Measurements from ENCODE around the gene SMC4. TPM values are rescaled to one million over a fixed set of nuclear protein-coding genes. Genes with fewer than 3 reads are reported as not detected.
A peak's percentile ranks its signal among the peaks of the same experiment; 100 is the strongest.

The SMC4 gene
- total RNA-seq, 1 donor from 2014 or later: 34.1 TPM

DNA sequence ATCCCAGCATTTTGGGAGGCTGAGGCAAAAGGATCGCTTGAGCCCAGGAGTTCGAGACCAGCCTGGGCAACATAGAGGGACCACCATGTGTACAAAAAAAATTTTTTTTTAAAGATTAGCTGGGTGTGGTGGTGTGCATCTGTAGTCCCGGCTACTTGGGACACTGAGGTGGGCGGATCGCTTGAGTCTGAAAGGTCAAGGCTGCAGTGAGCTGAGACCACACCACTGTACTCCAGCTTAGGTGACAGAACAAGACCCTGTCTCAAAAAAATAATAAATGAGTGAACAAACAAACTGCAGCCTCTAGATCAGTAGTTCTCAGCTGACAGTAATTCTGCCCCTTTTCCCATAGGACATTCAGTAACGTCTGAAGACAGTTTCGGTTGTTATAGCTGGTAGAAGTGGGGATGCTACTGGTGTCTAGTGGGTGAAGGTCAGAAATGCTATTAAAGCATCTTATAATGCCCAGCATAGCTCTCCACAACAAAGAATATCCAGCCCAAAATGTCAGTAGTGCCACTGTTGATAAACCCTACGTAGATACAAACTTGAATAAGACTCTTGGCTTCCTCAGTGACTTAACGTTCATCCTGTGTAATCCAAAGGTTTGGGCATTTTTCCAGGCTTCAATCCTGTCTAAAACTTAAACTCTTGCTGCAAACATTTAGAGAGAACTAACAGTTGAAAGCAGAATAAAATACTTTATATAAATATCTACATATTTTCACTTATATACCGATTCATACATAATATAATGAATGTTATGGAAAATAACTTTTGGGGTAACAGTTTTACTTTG, 10.6 kb downstream of the SMC4 start:
- no peaks in the 10 kb centered on the region for H3K9me3 Mint-ChIP-seq (ENCODE audit: unreplicated experiment)
- DNase-seq (ENCODE audit: low read depth) (no peak), FAIRE-seq (no peak)
- no peak overlapping the region for H3K4me3 Mint-ChIP-seq (ENCODE audit: unreplicated experiment)
- H3K27me3 Mint-ChIP-seq (ENCODE audit: low read depth, unreplicated experiment): no peaks in the 10 kb centered on the region
- H4K20me1 ChIP-seq (ENCODE audit: insufficient read depth, low read length): no peaks in the 10 kb centered on the region
- H3K79me2 ChIP-seq (ENCODE audit: insufficient read depth, low read length): peaks cover 90% of the 10 kb centered on the region
- H3K27me3 ChIP-seq (ENCODE audit: insufficient read depth, low read length): no peaks in the 10 kb centered on the region
- H3K27ac Mint-ChIP-seq (ENCODE audit: unreplicated experiment): no peak overlapping the region
- H3K27ac ChIP-seq (ENCODE audit: low read depth, low read length): no peak overlapping the region
- H2AFZ ChIP-seq (ENCODE audit: low read depth, low read length): no peak overlapping the region
- no peak overlapping the region for H3K4me3 ChIP-seq (ENCODE audit: insufficient read depth, low read depth, low read length)
- TF ChIP-seq, protein P1, sequence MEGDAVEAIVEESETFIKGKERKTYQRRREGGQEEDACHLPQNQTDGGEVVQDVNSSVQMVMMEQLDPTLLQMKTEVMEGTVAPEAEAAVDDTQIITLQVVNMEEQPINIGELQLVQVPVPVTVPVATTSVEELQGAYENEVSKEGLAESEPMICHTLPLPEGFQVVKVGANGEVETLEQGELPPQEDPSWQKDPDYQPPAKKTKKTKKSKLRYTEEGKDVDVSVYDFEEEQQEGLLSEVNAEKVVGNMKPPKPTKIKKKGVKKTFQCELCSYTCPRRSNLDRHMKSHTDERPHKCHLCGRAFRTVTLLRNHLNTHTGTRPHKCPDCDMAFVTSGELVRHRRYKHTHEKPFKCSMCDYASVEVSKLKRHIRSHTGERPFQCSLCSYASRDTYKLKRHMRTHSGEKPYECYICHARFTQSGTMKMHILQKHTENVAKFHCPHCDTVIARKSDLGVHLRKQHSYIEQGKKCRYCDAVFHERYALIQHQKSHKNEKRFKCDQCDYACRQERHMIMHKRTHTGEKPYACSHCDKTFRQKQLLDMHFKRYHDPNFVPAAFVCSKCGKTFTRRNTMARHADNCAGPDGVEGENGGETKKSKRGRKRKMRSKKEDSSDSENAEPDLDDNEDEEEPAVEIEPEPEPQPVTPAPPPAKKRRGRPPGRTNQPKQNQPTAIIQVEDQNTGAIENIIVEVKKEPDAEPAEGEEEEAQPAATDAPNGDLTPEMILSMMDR (IDR thresholded peaks at IDR 0.05; ENCODE audit: insufficient read depth, low read depth, low read length): no peak
- no peak for TF ChIP-seq EZH2 (IDR thresholded peaks at IDR 0.05; ENCODE audit: insufficient read depth, low read length)
- no peak overlapping the region for H3K9ac ChIP-seq (ENCODE audit: low read length)
- H3K9me3 ChIP-seq (ENCODE audit: insufficient read depth, low read depth, low read length): no peaks in the 10 kb centered on the region
- no peaks in the 10 kb centered on the region for H3K4me1 Mint-ChIP-seq (ENCODE audit: low read depth, unreplicated experiment)
- H3K4me1 ChIP-seq (ENCODE audit: insufficient read depth, low read length): no peaks in the 10 kb centered on the region
- peaks cover 30% of the 10 kb centered on the region for H3K36me3 ChIP-seq (ENCODE audit: insufficient read depth, low read length)
- no peak overlapping the region for H3K4me2 ChIP-seq (ENCODE audit: low read length)
- no peaks in the 10 kb centered on the region for H3K36me3 Mint-ChIP-seq (ENCODE audit: low read depth, unreplicated experiment)

DNA sequence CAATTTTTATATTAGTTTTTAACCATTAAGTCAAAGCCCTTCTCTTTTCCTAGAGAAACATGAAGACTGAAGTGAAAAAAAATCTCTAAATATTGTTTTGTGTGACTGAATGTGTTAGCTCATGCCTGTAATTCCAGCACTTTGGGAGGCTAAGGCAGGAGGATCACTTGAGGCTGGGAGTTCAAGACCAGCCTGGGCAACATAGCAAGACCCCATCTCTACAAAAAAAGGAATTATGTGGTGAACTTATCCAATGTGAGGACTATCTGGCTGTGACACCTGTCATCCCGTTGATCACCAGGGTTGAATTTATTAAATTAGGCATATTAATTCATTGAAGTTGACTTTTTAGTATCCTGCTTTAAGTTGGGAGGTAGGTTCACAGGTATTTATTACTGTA, 13.0 kb downstream of the SMC4 start:
- H3K27me3 ChIP-seq (ENCODE audit: insufficient read depth, low read length): no peaks in the 10 kb centered on the region
- TF ChIP-seq EZH2 (IDR thresholded peaks at IDR 0.05; ENCODE audit: insufficient read depth, low read length): no peak
- TF ChIP-seq, protein P1 (IDR thresholded peaks at IDR 0.05; ENCODE audit: insufficient read depth, low read depth, low read length): no peak
- Mint-ChIP-seq H3K9me3 (ENCODE audit: unreplicated experiment) (no peaks in the 10 kb centered on the region), H3K4me3 (ENCODE audit: unreplicated experiment) (no peak overlapping the region), H3K36me3 (ENCODE audit: low read depth, unreplicated experiment) (no peaks in the 10 kb centered on the region), H3K27me3 (ENCODE audit: low read depth, unreplicated experiment) (no peaks in the 10 kb centered on the region), H3K4me1 (ENCODE audit: low read depth, unreplicated experiment) (no peaks in the 10 kb centered on the region), H3K27ac (ENCODE audit: unreplicated experiment) (no peak overlapping the region)
- no peaks in the 10 kb centered on the region for H3K9me3 ChIP-seq (ENCODE audit: insufficient read depth, low read depth, low read length)
- H3K4me2 ChIP-seq (ENCODE audit: low read length): no peak overlapping the region
- H3K27ac ChIP-seq (ENCODE audit: low read depth, low read length): no peak overlapping the region
- FAIRE-seq: no peak
- H4K20me1 ChIP-seq (ENCODE audit: insufficient read depth, low read length): no peaks in the 10 kb centered on the region
- no peaks in the 10 kb centered on the region for H3K4me1 ChIP-seq (ENCODE audit: insufficient read depth, low read length)
- no peak overlapping the region for H3K4me3 ChIP-seq (ENCODE audit: insufficient read depth, low read depth, low read length)
- peaks cover 44% of the 10 kb centered on the region for H3K36me3 ChIP-seq (ENCODE audit: insufficient read depth, low read length)
- H2AFZ ChIP-seq (ENCODE audit: low read depth, low read length): no peak overlapping the region
- H3K9ac ChIP-seq (ENCODE audit: low read length): no peak overlapping the region
- peaks cover 89% of the 10 kb centered on the region for H3K79me2 ChIP-seq (ENCODE audit: insufficient read depth, low read length)
- DNase-seq (ENCODE audit: low read depth): no peak

DNA sequence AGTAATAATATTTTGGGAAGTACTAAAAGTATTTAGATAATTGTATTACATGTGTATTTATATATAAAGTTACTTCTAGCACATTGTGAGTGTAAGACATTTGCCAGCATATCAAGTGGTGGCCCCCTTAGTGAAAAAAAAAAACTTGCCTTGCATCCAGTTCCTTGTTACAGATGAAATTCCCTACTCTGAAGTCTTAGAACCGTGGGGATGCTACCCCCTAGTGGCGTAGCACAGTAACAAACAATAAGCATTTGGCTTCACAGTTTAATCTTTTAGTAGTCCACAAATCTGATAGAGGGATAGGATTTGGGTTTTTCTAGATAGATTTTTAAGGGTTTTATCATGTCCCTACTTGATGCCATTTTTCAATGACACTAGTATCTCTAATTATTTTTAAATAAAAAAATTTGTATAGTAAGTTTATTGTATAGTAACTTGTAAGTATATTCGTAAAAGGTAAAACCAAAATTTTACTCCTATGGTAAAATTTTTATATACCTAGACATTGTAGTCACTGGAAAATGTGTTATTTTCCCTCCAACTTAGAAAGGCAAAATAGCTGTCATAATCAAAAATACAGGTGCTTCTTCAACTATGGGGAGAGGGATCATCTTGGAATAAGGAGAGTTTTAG, 14.3 kb downstream of the SMC4 start:
- peaks cover 48% of the 10 kb centered on the region for H3K36me3 ChIP-seq (ENCODE audit: insufficient read depth, low read length)
- peaks cover 1% of the 10 kb centered on the region for H3K36me3 Mint-ChIP-seq (ENCODE audit: low read depth, unreplicated experiment)
- no peaks in the 10 kb centered on the region for H3K4me1 ChIP-seq (ENCODE audit: insufficient read depth, low read length)

More for the DNA sequence above, 14.3 kb downstream of the SMC4 start:
- Histone ChIP-seq H4K20me1 (ENCODE audit: insufficient read depth, low read length) (no peaks in the 10 kb centered on the region), H3K4me2 (ENCODE audit: low read length) (no peak overlapping the region), H3K27ac (ENCODE audit: low read depth, low read length) (no peak overlapping the region), H3K27me3 (ENCODE audit: insufficient read depth, low read length) (no peaks in the 10 kb centered on the region), H3K9ac (ENCODE audit: low read length) (no peak overlapping the region), H3K4me3 (ENCODE audit: insufficient read depth, low read depth, low read length) (no peak overlapping the region), H3K79me2 (ENCODE audit: insufficient read depth, low read length) (peaks cover 89% of the 10 kb centered on the region), H2AFZ (ENCODE audit: low read depth, low read length) (no peak overlapping the region), H3K9me3 (ENCODE audit: insufficient read depth, low read depth, low read length) (no peaks in the 10 kb centered on the region)
- Mint-ChIP-seq H3K9me3 (ENCODE audit: unreplicated experiment) (no peaks in the 10 kb centered on the region), H3K4me3 (ENCODE audit: unreplicated experiment) (no peak overlapping the region), H3K27ac (ENCODE audit: unreplicated experiment) (no peak overlapping the region), H3K27me3 (ENCODE audit: low read depth, unreplicated experiment) (no peaks in the 10 kb centered on the region), H3K4me1 (ENCODE audit: low read depth, unreplicated experiment) (no peaks in the 10 kb centered on the region)
- no peak for FAIRE-seq
- no peak for TF ChIP-seq EZH2 (IDR thresholded peaks at IDR 0.05; ENCODE audit: insufficient read depth, low read length)
- TF ChIP-seq, protein P1 (IDR thresholded peaks at IDR 0.05; ENCODE audit: insufficient read depth, low read depth, low read length): peak; percentile 96
- DNase-seq (ENCODE audit: low read depth): peak; percentile 63
